Naive thymus-derived CD4-positive, alpha-beta T cell (primary cell): ENCODE results near the gene MDFIC. TPM values are rescaled to one million over a fixed set of nuclear protein-coding genes. Genes with fewer than 3 reads are reported as not detected.

ENCODE experiments used
- ATAC-seq: fragments of 150-1000 bp; cut with Tn5 transposase; 2 replicates; pipeline ENCODE4 v1.10.0; 2021; ENCODE audit warnings: mild to moderate bottlenecking, moderate library complexity
- CTCF ChIA-PET: fragments of 350-600 bp; sonication (Branson Sonifier 250); formaldehyde crosslinking; loops from one replicate; lab custom pipeline; 2021; ENCODE audit warnings: antibody characterized with exemption; lab: Charles Lee
- POLR2A ChIA-PET: fragments of 350-600 bp; sonication (Branson Sonifier 250); formaldehyde crosslinking; loops from one replicate; lab custom pipeline; 2021; ENCODE audit warnings: antibody characterized with exemption, inconsistent platforms; lab: Charles Lee
- DNase-seq, 9 donors: peaks; one replicate each; pipeline versions ENCODE4 v3.0.0 to v3.0.0-alpha.2; 2020 to 2022; ENCODE audit warnings: mixed read lengths in 1 of 9
- H3K27ac ChIP-seq: one replicate; pipeline ENCODE4 v1.7.0; 2013; ENCODE audit warnings: mild to moderate bottlenecking, low read depth, low read length, moderate library complexity
- H3K27me3 ChIP-seq, 2 donors: one replicate each; pipeline ENCODE4 v1.7.0; 2013; ENCODE audit warnings: low read length in 2 of 2, mild to moderate bottlenecking in 2 of 2, moderate library complexity in 2 of 2; ENCODE audit not compliant: control insufficient read depth in 2 of 2, insufficient read depth in 2 of 2
- H3K36me3 ChIP-seq, 3 experiments: 1 replicate in 2 of 3; 2 replicates in 1 of 3; pipeline ENCODE4 v1.7.0; 2013; ENCODE audit warnings: low read length in 3 of 3, mild to moderate bottlenecking in 3 of 3, moderate library complexity in 1 of 3; ENCODE audit not compliant: insufficient read depth in 3 of 3, control insufficient read depth in 2 of 3
- H3K4me1 ChIP-seq, 2 donors: one replicate each; pipeline ENCODE4 v1.7.0; 2013; ENCODE audit warnings: low read length in 2 of 2, mild to moderate bottlenecking in 2 of 2, moderate library complexity in 1 of 2; ENCODE audit not compliant: control insufficient read depth in 2 of 2, insufficient read depth in 2 of 2
- H3K4me3 ChIP-seq: 2 replicates; pipeline ENCODE4 v1.7.0; 2013; ENCODE audit warnings: mild to moderate bottlenecking, low read length
- H3K9me3 ChIP-seq, 3 experiments: 1 replicate in 2 of 3; 2 replicates in 1 of 3; pipeline ENCODE4 v1.7.0; 2013; ENCODE audit warnings: low read length in 3 of 3; ENCODE audit not compliant: control insufficient read depth in 2 of 3
- H3K27ac Mint-ChIP-seq, 9 donors: one replicate each; pipeline ENCODE4 v1.8.0; 2020 to 2022; ENCODE audit warnings: mixed read lengths in 9 of 9, mild to moderate bottlenecking in 8 of 9, moderate library complexity in 5 of 9, inconsistent platforms in 2 of 9
- H3K27me3 Mint-ChIP-seq, 5 donors: one replicate each; pipeline ENCODE4 v1.8.0; 2021 to 2022; ENCODE audit warnings: mixed read lengths in 5 of 5, mild to moderate bottlenecking in 1 of 5
- H3K36me3 Mint-ChIP-seq, 5 donors: one replicate each; pipeline ENCODE4 v1.8.0; 2020 to 2022; ENCODE audit warnings: mixed read lengths in 5 of 5, mild to moderate bottlenecking in 3 of 5, inconsistent platforms in 1 of 5
- H3K4me1 Mint-ChIP-seq, 7 donors: one replicate each; pipeline ENCODE4 v1.8.0; 2020 to 2022; ENCODE audit warnings: mixed read lengths in 7 of 7, mild to moderate bottlenecking in 3 of 7, inconsistent platforms in 1 of 7
- H3K4me3 Mint-ChIP-seq, 10 donors: one replicate each; pipeline ENCODE4 v1.8.0; 2020 to 2022; ENCODE audit warnings: mild to moderate bottlenecking in 10 of 10, mixed read lengths in 10 of 10, moderate library complexity in 6 of 10, inconsistent platforms in 2 of 10
- H3K9me3 Mint-ChIP-seq, 11 donors: one replicate each; pipeline ENCODE4 v1.8.0; 2020 to 2022; ENCODE audit warnings: mixed read lengths in 11 of 11, mild to moderate bottlenecking in 4 of 11, inconsistent platforms in 1 of 11, moderate library complexity in 1 of 11
- intact Hi-C, 2 donors: fragments of 100-400 bp; cut with micrococcal nuclease; formaldehyde crosslinking; loops; one replicate each; pipeline ENCODE4 v1.15.1; 2023
- polyA plus RNA-seq, 2 donors: library from polyadenylated mRNA; unstranded; fragments of 300-500 nt; fragmentation: Illumina TruSeq; gene quantifications; one replicate each; pipeline ENCODE4 v1.2.3, GENCODE V29; 2021
- total RNA-seq, 6 experiments: library from RNA in 5 of 6; stranded (reverse) in 5 of 6; gene quantifications; 1 replicate in 5 of 6; 2 replicates in 1 of 6; pipeline ENCODE4 v1.2.3 and lab custom pipeline; 2021 to 2026

The MDFIC gene
- total and polyA plus RNA-seq, 7 experiments from 2014 or later, result 48.5 to 90.8 (median 58.1) TPM

GRCh38 chr7:115034515-115034914 is 112.6 kb downstream of the MDFIC start:
- ATAC-seq (no peak), DNase-seq (no peak)
- ChIA-PET POLR2A (no interaction called here), CTCF (no interaction called here)
- H3K9me3 ChIP-seq, result no peaks in the 10 kb centered on the region
- H3K4me1 ChIP-seq, result no peaks in the 10 kb centered on the region
- Mint-ChIP-seq H3K4me1 (peaks cover 0 to 19% (median 7%) of the 10 kb centered on the region in 7 donors), H3K36me3 (peaks cover 0 to 11% (median 0%) of the 10 kb centered on the region in 5 donors), H3K27ac (no peak overlapping the region), H3K27me3 (peaks cover 0 to 2% (median 0%) of the 10 kb centered on the region in 5 donors), H3K4me3 (no peak overlapping the region), H3K9me3 (peaks cover 0 to 3% (median 0%) of the 10 kb centered on the region in 11 donors)
- intact Hi-C loops, result no loop called here
- no peak overlapping the region for H3K27ac ChIP-seq
- no peaks in the 10 kb centered on the region for H3K27me3 ChIP-seq
- H3K36me3 ChIP-seq, result no peaks in the 10 kb centered on the region
- H3K4me3 ChIP-seq, result no peak overlapping the region

- Mint-ChIP-seq H3K4me3 (peak overlapping the region in 1 of 10 donors; percentile 70), H3K9me3 (peaks cover 0 to 3% (median 0%) of the 10 kb centered on the region in 11 donors), H3K27ac (peak overlapping the region in 1 of 9 donors; percentile 60), H3K4me1 (peaks cover 0 to 19% (median 7%) of the 10 kb centered on the region in 7 donors), H3K27me3 (peaks cover 0 to 2% (median 0%) of the 10 kb centered on the region in 5 donors), H3K36me3 (peaks cover 0 to 11% (median 0%) of the 10 kb centered on the region in 5 donors)
- DNase-seq, result no peak
- Histone ChIP-seq H3K4me3 (no peak overlapping the region), H3K4me1 (no peaks in the 10 kb centered on the region), H3K27me3 (no peaks in the 10 kb centered on the region), H3K9me3 (no peaks in the 10 kb centered on the region), H3K36me3 (no peaks in the 10 kb centered on the region), H3K27ac (no peak overlapping the region)
- ChIA-PET CTCF (no interaction called here), POLR2A (no interaction called here)
- intact Hi-C loops, result no loop called here
- ATAC-seq, result no peak
Measured at GRCh38 chr7:115037128-115037802, 115.4 kb downstream of the MDFIC start.

- ChIA-PET POLR2A (no interaction called here), CTCF (no interaction called here)
- ATAC-seq (no peak), DNase-seq (no peak)
- no peaks in the 10 kb centered on the region for H3K4me1 ChIP-seq
- peaks cover 0 to 2% (median 0%) of the 10 kb centered on the region in 5 donors for H3K27me3 Mint-ChIP-seq
- H3K9me3 ChIP-seq, result no peaks in the 10 kb centered on the region
- intact Hi-C loops, result no loop called here
- peaks cover 0 to 11% (median 0%) of the 10 kb centered on the region in 5 donors for H3K36me3 Mint-ChIP-seq
- no peak overlapping the region for H3K4me3 Mint-ChIP-seq
- no peaks in the 10 kb centered on the region for H3K27me3 ChIP-seq
- no peak overlapping the region for H3K4me3 ChIP-seq
- H3K36me3 ChIP-seq, result no peaks in the 10 kb centered on the region
- H3K9me3 Mint-ChIP-seq, result peaks cover 0 to 3% (median 0%) of the 10 kb centered on the region in 11 donors
- no peak overlapping the region for H3K27ac ChIP-seq
- H3K27ac Mint-ChIP-seq, result no peak overlapping the region
- H3K4me1 Mint-ChIP-seq, result peaks cover 0 to 19% (median 7%) of the 10 kb centered on the region in 7 donors
Measured at GRCh38 chr7:115038158-115038557, 116.3 kb downstream of the MDFIC start.

- Mint-ChIP-seq H3K4me1 (peaks cover 0 to 19% (median 7%) of the 10 kb centered on the region in 7 donors), H3K27ac (no peak overlapping the region), H3K4me3 (no peak overlapping the region), H3K36me3 (peaks cover 0 to 11% (median 0%) of the 10 kb centered on the region in 5 donors), H3K9me3 (peaks cover 0 to 3% (median 0%) of the 10 kb centered on the region in 11 donors), H3K27me3 (no peaks in the 10 kb centered on the region)
- Histone ChIP-seq H3K9me3 (no peaks in the 10 kb centered on the region), H3K4me1 (no peaks in the 10 kb centered on the region), H3K4me3 (no peak overlapping the region), H3K36me3 (no peaks in the 10 kb centered on the region), H3K27ac (no peak overlapping the region), H3K27me3 (no peaks in the 10 kb centered on the region)
- DNase-seq (no peak), ATAC-seq (no peak)
- intact Hi-C loops, result no loop called here
- ChIA-PET POLR2A (no interaction called here), CTCF (no interaction called here)
Measured at GRCh38 chr7:115040057-115040456, 118.2 kb downstream of the MDFIC start.

- POLR2A ChIA-PET, result no interaction called here
- Mint-ChIP-seq H3K27me3 (no peaks in the 10 kb centered on the region), H3K27ac (no peak overlapping the region), H3K36me3 (peaks cover 0 to 11% (median 0%) of the 10 kb centered on the region in 5 donors), H3K9me3 (peaks cover 0 to 3% (median 0%) of the 10 kb centered on the region in 11 donors), H3K4me3 (no peak overlapping the region), H3K4me1 (peaks cover 0 to 19% (median 7%) of the 10 kb centered on the region in 7 donors)
- ATAC-seq (no peak), DNase-seq (no peak)
- Histone ChIP-seq H3K4me3 (no peak overlapping the region), H3K4me1 (no peaks in the 10 kb centered on the region), H3K27ac (no peak overlapping the region), H3K27me3 (no peaks in the 10 kb centered on the region), H3K36me3 (no peaks in the 10 kb centered on the region), H3K9me3 (no peaks in the 10 kb centered on the region)
- intact Hi-C loops, result no loop called here
- CTCF ChIA-PET, result no interaction called here
Measured at GRCh38 chr7:115040495-115040894, 118.6 kb downstream of the MDFIC start.

GRCh38 chr7:115042596-115042995 is 120.7 kb downstream of the MDFIC start:
- Mint-ChIP-seq H3K36me3 (peaks cover 0 to 3% (median 0%) of the 10 kb centered on the region in 5 donors), H3K9me3 (peaks cover 0 to 3% (median 0%) of the 10 kb centered on the region in 11 donors), H3K27ac (no peak overlapping the region), H3K4me1 (peaks cover 0 to 8% (median 0%) of the 10 kb centered on the region in 7 donors), H3K27me3 (peaks cover 0 to 10% (median 0%) of the 10 kb centered on the region in 5 donors), H3K4me3 (no peak overlapping the region)
- ChIA-PET POLR2A (no interaction called here), CTCF (no interaction called here)
- no peaks in the 10 kb centered on the region for H3K27me3 ChIP-seq
- H3K27ac ChIP-seq, result no peak overlapping the region
- ATAC-seq, result no peak
- DNase-seq, result no peak
- H3K36me3 ChIP-seq, result no peaks in the 10 kb centered on the region
- H3K4me1 ChIP-seq, result no peaks in the 10 kb centered on the region
- intact Hi-C loops, result no loop called here
- no peak overlapping the region for H3K4me3 ChIP-seq
- H3K9me3 ChIP-seq, result no peaks in the 10 kb centered on the region

GRCh38 chr7:115043605-115044004 is 121.7 kb downstream of the MDFIC start:
- H3K4me3 ChIP-seq, result no peak overlapping the region
- DNase-seq, result no peak
- H3K4me3 Mint-ChIP-seq, result no peak overlapping the region
- ATAC-seq, result no peak
- no peak overlapping the region for H3K27ac Mint-ChIP-seq
- peaks cover 0 to 10% (median 0%) of the 10 kb centered on the region in 5 donors for H3K27me3 Mint-ChIP-seq
- H3K36me3 ChIP-seq, result no peaks in the 10 kb centered on the region
- H3K27ac ChIP-seq, result no peak overlapping the region
- POLR2A ChIA-PET, result no interaction called here
- H3K4me1 ChIP-seq, result no peaks in the 10 kb centered on the region
- intact Hi-C loops, result no loop called here
- no peaks in the 10 kb centered on the region for H3K36me3 Mint-ChIP-seq
- no peaks in the 10 kb centered on the region for H3K4me1 Mint-ChIP-seq
- no peaks in the 10 kb centered on the region for H3K9me3 Mint-ChIP-seq
- no peaks in the 10 kb centered on the region for H3K27me3 ChIP-seq
- CTCF ChIA-PET, result no interaction called here
- no peaks in the 10 kb centered on the region for H3K9me3 ChIP-seq
